ENCODE results near the gene MANEAL.

The MANEAL gene

DNA sequence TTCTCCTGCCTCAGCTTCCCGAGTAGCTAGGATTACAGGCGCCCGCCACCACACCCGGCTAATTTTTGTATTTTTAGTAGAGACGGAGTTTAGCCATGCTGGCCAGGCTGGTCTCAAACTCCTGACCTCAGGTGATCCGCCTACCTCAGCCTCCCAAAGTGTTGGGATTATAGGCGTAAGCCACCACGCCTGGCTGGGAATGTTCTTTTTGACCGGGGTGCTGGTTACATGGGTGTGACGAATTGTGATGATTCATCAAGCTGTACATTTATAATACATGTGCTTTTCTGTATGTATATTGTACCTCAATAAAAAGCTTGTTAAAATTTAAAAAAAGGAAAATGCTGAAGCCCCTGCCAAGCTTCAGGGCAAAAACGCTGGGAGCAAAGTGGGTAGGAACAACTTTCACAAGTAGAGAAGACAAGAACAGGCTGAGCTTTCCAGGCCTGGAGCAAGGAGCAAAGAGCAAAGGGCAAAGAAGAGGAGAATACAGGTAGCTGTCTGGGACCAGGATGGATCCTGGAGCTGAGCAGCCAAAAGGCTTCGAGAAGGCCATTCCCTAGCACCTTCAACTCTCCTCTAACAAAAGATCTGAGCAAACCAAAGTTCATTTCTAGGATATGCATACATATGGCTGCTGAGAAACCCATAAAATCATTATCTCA lies 34.9 kb downstream of the MANEAL start:
- no peak for DNase-seq (ENCODE audit: low spot score)

DNA sequence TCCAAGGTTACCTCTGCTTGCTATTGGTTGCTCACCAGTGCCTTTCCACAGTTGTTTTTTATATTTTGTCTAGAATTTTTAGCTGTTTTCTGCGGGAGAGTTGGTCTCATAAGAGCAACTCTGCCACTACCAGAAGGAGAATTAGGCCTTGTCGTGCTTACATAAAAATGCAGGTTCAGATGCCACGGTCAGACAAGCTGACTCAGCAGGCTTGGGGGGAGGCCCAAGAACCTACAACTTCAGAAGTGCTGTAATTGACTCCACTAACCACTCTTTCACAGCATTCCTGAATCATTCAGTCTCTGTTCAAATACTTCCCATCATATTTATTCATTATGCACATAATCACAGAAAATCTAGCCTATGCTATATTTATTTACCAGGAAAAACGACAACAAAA lies 37.5 kb downstream of the MANEAL start:
- no peak for DNase-seq (ENCODE audit: low spot score)

DNA sequence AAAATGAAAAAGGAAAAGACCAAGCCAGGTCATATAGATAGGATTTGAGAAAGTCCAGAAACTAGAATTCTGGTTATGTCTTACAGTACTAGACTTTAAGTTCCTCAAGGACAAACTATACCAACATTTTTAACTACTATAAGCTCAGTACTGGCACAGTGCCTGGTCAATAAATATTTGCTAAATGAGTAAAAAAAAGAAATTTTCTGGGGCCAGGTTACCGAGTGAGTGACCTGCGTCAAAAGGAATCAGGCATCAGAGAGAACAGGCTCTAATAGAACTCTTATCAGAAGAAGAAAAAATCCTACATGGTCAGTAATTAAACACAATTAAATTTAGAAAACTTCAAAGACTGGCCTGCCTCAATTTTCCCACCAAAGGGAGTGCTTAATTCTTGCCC lies 38.2 kb downstream of the MANEAL start:
- no peak for DNase-seq (ENCODE audit: low spot score)

DNA sequence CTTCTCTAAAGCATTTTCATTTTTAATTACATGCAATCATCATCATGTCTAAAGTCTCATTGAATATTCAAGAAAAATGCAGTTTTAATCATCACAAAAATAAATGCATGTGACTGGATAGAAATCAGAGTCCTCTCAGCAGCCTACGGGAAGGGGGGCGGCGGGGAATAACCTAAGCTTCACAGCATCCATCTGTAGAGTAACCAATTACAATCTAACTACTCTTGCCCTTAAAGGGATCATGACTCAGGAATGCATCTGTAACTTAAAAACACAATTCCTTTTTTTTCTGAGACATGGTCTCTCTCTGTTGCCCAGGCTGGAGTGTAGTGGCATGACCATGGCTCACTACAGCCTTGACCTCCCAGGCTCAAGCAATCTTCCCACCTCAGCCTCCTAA lies 43.1 kb downstream of the MANEAL start:
- no peak for DNase-seq (ENCODE audit: low spot score)

DNA sequence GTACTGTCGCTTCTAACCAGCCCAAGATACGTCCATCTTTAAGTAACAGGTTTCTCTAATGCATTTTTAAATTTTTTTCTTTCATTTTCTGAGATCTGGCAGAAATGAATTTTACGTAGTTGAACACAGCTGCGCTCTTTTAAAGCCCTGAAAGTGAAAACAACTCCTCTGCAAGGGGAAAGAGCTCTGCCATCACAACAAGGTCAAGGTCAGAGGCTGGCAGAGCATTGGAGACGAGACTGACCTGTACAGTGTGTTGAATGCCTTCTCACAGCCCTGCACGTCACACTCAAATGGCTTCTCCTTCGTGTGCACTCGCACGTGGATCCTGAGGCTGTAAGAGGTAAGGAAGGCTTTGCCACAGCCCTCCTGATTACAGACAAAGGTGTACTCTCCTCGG lies 46.0 kb downstream of the MANEAL start:
- no peak for DNase-seq (ENCODE audit: low spot score)

DNA sequence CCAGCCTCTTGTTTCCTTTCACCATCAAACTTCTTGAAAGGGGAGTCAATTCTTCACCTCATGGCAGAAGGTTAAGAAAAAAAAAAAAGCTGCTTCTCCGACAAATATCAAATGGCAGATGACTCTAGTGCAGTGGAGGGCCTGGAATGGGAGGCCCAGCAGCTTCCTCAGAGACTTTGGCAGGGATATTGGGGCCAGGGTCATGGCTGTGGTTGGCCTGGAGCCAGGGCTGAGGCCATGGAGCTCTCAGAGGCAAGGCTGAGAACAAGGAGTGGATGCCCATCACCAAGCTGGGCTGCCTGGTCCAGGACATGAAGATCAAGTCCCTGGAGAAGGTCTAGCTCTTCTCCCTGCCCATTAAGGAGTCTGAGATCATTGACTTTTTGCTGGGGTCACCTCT lies 47.1 kb downstream of the MANEAL start:
- DNase-seq (ENCODE audit: low spot score), result no peak

DNA sequence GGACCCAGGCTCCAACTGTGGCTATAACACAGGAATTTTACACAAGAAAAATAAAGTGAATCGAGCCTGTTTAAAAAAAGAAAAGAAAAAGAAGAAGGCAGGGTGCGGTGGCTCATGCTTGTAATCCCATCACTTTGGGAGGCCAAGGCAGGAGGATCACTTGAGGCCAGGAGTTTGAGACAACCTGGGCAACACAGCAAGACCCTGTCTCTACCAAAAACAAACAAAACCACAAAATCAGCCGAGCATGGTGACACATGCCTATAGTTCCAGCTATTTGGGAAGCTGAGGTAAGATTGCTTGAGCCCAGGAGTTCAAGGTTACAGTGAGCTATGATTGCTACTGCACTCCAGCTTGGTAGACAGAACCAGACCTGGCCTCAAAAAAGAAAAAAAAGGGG lies 48.0 kb downstream of the MANEAL start:
- DNase-seq (ENCODE audit: low spot score), result no peak

DNA sequence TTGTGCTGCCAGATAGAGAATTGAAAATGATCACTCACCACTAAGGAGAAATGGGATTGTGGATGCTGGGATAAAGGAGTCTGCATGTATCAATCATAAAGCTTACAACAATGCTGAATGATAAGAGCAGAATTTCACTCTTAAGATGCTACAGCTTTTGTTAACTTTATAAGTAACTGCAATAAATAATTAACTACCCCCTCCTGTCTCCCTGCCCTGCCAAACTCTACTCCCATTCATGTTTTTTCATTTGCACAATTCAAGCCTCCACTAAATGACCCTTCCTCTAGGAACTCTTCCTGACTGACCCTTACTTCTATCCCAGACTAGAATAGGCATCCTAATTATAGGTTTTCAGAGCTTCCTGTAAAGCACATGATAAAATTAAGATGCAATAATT lies 50.9 kb downstream of the MANEAL start:
- no peak for DNase-seq (ENCODE audit: low spot score)

DNA sequence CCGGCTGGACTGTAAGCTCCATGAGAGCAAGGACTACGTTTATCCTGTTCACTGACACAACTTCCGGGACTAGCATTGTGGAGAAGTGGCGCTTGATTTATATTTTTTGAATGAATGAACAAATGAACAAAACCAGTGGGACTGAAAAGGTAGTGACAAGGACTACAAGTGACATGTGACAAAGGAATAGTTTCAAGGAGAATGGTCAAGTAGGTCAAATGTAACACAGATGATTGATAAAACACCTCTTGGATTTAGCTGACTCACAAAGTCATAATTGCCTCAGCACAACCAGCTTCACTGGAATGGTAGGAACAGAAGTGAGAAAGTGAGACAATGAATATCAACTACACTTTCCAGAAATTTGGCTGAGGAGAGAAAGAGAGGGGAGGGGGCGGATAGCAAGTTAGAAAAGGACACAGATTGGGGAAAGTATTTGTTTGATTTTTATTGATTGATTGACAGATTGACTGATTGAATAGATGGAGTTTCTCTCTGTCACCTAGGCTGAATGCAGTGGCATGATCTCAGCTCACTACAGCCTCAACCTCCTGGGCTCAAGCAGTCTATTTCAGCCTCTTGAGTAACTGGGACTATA lies 51.5 kb downstream of the MANEAL start:
- no peak for DNase-seq (ENCODE audit: low spot score)

DNA sequence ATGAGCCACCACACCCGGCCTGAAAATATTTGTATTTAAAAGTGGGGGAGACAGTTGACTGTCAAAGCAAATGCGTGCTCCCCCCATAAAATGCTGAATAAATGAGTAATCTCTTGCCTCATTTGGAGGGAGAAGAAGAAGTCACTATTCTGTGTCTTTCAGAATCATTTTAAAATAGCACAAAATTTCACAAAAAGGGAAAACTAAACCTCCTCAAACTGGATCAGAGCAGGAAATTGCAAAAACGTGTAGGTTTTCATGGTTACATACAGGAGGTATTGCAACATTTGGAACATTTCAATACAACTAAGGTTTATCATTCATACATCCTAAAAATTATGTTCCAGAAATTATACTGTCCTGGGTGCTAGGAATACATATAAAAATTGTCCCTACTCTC lies 52.1 kb downstream of the MANEAL start:
- no peak for DNase-seq (ENCODE audit: low spot score)

DNA sequence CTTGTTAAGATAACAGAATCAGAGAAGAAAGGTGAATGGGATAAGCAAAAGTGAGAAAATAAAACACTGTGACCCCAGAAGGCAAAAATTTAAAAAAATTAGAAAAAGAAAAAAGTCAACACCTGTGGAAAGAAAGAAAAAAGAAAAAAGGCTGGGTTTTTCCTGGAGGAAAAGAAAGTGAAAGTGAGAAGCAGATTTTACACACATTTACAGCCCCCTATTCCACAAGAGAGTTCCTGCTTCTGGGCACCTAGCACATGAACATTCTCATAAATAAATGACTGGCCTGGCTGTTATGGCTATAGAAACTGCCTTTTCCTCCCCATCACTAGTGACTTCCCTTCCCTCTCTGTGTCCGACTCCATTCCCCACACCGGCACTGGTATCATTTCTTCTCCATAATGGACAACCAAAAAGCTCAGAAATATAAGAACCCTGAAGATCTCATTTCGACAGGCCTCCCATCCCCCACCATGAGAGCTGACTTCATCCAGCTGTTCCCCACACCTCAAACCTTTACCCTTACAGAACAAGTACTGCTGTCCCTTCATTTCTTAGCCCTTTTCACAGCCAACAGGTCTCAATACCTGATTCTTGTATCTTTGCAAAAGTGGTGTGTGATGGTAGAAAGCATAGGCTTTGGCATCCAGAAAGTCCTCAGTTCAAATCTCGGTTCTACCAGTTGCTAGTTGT lies 53.1 kb downstream of the MANEAL start:
- DNase-seq (ENCODE audit: low spot score), result no peak

DNA sequence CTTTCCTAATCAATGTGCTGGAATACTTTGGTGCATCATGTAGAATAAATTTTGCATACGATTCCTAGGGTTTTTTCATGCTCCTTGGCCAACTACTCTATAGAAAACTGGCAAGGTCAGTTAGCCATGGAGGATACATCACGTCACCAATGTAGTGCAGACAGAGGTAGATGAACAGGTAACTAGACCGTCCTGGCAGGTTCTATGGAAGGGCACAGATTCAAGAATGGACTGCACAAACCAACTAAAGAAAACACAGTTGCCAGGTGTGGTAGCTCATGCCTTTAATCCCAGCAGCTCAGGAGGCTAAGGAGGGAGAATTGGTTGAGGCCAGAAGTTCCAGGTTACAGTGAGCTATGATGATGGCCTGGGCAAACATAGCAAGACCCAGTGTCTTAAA lies 55.8 kb downstream of the MANEAL start:
- no peak for DNase-seq (ENCODE audit: low spot score)

DNA sequence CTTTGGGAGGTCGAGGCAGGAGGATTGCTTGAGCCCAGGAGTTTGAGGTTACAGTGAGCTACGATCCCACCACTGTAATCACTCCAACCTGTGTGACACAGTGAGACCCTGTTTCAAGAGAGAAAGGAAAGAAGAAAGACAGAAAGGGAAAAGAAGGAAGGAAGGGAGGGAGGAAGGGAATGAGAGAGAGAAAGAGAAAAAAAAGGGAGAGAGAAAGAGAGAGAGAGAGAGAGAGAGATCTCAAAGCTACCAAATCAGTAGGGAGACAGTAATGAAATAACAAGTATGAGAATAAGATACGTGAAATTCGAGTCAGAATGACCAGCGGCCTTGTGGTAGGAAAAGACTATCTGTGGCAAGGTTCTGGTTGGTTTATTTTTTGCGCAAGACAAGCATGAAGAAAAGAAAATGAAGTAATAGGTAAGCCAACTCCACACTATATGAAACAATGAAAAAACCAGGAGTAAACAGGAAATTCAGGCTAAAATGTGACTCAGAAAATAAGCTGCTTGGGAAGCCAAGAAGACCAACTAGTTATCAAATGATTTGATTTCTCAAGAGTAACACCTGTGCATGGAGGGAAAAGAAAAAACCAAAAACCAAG lies 56.8 kb downstream of the MANEAL start:
- no peak for DNase-seq (ENCODE audit: low spot score)

Data from SW480 (cell line).